NCI-H2029 (cell line): ENCODE results near the gene GRID2IP.
A peak's percentile ranks its signal among the peaks of the same experiment; 100 is the strongest.
"Not testable (repeated sequence)": the region's sequence is repeated elsewhere in the genome, so short reads cannot be mapped to it uniquely, and the experiment has no call there.

Source experiments
- DNase-seq: peaks from one replicate; lab custom pipeline; 2025; lab: John Stamatoyannopoulos, UW

GRID2IP gene

DNA sequence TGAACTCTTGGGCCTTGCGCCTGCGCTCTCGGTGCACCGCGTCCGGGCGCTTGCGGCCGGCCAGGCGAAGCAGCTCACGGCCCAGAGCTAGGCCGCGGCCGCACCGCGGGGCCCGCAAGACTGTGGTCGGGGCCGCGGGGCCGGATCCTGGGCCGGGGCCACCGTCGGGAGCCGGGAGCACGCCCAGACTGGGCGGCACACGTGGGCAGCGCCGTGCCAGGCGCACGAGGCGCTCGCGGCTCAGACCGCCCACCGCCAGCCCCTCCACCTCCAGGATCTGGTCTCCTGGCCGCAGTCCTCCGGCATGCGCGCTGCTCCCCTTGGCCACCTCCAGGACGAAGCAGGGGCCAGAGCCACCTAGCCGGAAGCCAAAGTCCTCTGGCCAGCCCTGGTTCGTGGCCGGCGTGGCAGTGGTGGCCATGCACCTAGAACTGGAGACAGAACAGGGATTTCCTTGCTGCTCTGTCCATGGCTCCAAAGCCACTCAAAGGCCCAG lies at the start of gene GRID2IP:
Gene GRID2IP (minus strand): TSS at position 446 of the 496 bp plus-strand sequence. CDS start 25 bp downstream, at position 421.
- no peak for DNase-seq

DNA sequence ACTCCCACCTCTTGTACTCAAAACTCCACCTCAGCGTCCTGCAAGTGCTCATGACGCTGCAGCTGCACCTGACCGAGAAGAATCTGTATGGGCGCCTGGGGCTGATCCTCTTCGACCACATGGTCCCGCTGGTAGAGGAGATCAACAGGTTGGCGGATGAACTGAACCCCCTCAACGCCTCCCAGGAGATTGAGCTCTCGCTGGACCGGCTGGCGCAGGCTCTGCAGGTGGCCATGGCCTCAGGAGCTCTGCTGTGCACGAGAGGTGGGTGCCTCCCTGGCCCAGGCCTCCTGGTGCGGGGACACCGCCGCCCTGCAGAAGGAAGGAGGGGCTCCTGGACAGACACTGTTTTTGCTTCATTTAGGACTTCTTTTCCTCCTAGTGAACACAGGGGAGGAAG lies 48.8 kb upstream of the GRID2IP start:
- no peak for DNase-seq

DNA sequence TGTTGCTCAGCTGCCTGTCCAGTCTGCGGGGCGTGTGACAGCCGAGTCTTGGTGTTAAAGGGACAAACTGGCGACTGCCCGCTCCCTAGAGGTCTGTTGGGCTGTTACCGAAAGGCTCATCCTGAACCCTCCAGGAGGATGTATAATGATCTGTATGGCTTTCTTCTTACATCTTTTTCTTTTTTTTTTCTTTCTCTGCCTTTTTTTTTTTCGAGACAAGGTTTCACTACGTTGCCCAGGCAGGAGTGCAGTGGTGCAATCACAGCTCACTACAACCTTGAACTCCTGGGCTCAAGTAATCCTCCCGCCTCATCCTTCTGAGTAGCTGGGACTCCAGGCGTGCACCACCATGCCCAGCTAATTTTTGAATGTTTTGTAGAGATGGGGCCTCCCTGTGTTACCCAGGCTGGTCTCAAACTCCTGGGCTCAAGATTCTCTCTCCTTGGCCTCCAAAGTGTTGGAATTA lies 39.4 kb upstream of the GRID2IP start:
- DNase-seq = no peak

DNA sequence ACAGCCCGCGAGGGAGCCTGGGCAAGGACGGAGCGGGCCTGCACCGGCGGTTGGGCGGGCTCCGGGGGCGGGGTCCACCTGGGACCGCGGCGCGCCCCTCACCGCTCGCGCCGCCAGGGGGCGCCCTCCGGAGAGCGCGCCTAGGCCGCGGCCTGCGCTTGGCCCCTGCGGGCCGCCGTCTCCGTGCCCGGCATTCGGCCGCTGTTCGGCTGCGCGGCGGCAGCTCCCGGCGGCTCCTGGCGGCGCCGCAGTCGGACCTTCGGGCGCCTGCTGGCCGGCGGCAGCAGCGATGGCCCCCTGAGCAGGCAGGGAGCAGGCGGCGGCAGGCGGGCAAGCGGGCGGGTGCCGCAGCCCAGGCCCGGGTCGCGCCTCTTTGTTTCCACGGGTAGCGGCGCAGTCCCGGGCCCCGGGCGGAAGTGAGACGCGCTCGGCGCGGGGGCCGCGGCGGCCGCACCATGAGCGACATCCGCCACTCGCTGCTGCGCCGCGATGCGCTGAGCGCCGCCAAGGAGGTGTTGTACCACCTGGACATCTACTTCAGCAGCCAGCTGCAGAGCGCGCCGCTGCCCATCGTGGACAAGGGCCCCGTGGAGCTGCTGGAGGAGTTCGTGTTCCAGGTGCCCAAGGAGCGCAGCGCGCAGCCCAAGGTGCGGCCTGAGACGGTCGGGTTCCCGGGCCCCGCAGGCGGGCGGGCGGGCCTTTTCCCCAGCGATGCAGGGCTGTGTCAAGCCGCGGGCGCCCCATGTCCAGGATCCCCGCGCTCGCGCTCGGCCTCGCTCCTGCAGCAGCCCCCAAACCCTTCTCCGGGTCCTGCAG lies 38.8 kb upstream of the GRID2IP start, which contains the start of gene INTS15:
Gene INTS15 (plus strand): TSS at position 193 of the 816 bp plus-strand sequence. CDS start 263 bp downstream, at position 456.
- DNase-seq = peak; percentile 60

DNA sequence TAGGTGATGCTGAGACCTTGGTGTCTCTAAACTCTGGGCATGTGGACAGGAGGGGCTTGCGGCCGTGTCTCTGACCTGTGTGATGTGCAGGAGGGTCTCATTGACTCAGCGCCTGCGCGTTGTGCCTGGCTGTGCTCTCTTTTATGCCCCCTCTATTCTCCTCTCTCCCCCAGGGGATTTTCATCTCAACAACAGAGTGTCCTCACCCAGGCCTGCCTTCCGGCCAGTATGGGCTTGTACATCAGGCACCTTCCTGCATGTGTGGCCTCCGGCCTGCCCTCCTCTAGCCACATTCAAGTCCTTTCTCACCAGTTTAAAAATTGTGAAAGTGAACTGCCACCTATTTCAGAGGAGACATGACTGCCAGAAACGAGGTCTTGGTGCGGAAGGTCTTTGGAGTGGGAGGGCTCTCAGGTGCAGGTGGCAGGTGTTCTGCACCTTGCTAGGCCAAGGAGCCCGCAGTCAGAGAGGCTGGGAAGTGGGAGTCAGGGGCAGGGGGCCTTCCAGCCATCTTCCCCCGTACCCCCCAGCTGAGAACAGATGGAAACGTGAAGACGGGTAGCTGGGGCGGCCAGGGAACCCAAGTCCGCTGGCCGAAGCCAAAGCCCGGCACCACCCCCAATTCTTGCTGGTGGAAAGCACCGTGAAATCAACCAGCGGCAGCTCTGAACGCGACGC lies 38.0 kb upstream of the GRID2IP start:
- DNase-seq = no peak

DNA sequence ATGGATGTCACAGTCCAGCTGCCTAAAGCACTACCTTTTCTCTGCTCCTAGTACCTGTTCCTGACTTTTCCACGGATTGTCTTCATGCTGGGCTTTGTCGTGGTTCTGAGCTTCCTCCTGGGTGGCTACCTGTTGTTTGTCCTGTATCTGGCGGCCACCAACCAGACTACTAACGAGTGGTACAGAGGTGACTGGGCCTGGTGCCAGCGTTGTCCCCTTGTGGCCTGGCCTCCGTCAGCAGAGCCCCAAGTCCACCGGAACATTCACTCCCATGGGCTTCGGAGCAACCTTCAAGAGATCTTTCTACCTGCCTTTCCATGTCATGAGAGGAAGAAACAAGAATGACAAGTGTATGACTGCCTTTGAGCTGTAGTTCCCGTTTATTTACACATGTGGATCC lies 37.3 kb upstream of the GRID2IP start:
- DNase-seq = no peak

DNA sequence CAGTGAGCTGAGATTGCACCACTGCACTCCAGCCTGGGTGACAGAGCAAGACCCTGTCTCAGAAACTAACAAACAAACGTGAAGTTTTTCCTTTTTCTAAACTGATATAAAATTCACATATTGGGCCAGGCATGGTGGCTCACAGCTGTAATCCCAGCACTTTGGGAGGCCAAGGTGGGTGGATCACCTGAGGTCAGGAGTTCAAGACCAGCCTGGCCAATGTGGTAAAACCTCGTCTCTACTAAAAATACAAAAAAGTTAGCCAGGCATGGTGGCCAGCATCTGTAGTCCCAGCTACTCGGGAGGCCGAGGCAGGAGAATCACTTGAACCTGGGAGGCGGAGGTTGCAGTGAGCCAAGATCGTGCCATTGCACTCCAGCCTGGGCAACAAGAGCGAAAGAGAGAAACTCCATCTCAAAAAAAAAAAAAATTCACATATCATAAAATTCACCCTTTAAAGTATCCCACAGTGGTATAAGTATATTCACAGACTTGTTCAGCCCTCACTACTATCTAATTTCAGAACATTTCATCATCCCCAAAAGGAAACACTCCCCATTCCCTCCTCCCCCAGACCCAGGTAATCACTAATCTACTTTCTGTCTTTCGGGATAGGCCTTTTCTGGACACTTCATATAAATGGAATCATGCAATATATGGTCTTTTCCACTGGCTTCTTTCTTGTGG lies 34.6 kb upstream of the GRID2IP start:
- not testable (repeated sequence) for DNase-seq

DNA sequence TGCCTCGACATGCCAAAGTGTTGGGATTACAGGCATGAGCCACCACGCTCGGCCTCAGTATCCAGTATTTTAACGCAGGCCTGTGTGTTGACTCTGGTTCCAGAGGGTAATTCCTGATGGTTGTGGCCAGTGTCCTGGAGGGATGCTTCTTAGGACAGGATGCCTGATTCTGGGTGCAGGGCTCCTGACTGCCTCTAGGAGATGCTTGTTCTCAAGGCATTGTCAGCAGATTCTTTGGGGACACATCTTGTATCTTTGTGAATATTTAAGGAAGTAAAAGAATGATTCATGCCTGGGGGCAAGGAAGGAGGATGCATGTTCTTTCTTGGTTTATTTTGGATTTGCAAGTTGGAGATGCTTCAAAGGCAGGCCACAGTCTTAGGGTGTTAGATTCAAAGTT lies 28.2 kb upstream of the GRID2IP start:
- no peak for DNase-seq

DNA sequence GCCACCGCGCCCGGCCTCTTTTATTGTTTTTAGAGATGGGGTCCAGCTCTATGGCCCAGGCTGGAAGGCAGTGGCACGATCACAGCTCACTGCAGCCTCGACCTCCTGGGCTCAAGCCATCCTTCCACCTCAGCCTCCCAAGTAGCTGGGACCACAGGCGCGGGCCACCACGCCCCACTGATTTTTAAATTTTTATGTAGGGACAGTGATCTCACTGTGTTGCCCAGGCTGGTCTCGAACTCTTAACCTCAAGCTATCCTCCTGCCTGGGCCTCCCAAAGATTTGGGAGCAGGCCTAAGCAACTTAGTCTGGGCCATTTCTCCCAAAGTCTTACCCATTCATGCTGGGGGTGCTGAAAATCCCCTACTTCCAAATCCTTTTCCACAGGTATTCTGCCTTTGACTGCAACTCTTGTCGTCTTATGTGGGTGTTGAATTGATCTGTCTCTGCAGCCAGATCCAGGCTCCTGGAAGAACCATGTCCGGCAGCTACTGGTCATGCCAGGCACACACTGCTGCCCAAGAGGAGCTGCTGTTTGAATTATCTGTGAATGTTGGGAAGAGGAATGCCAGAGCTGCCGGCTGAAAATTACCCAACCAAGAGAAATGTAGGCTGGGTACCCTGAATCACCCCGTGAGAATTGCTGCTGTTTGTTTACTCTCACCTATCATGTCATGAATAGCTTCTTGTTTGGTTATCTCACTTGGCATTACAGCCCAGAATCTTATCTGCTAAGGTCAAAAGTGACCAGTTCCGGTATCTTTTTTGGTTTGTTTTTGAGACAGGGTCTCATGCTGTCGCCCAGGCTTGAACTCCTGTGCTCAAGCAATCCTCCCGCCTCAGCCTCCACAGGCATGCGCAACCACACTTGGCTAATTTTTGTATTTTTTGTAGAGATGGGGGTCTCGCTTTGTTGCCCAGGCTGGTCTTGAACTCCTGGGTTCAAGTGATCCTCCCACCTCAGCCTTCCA lies 27.1 kb upstream of the GRID2IP start:
- no peak for DNase-seq

DNA sequence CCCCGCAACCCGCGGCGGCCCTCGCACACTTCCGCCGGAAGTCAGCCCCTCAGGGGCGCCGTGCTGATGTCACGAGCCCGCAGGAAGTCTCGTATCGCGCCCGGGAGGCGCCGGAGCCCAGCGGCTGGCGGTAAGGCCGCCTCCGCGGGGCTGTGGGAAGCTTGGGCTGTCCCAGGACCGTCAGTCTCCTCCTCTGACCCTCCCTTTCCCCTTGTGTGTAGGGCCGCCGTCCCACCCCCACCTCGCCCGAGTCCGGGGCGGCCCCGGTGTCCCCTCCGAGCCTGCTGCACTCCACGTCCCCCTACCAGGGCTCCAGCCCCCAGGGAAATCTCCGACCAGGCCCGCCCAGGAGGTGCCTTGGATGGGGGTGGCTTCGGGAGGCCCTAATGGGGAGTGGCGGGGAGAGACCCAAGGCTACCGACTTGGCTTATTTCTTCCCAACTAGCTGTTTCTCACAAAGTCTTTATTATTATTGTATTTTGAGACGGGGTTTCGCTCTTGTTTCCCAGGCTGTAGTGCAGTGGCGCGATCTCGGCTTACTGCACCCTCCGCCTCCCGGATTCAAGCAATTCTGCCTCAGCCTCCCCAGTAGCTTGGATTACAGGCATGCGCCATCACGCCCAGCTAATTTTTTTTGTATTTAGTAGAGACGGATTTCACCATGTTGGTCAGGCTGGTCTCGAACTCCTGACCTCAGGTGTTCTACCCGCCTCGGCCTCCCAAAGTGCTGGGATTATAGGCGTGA lies 26.3 kb upstream of the GRID2IP start, which contains the start of gene ZDHHC4:
Gene ZDHHC4 (plus strand): TSS at position 86 of the 745 bp plus-strand sequence. CDS start 3,108 bp downstream, outside the sequence.
- DNase-seq = peak; percentile 83

DNA sequence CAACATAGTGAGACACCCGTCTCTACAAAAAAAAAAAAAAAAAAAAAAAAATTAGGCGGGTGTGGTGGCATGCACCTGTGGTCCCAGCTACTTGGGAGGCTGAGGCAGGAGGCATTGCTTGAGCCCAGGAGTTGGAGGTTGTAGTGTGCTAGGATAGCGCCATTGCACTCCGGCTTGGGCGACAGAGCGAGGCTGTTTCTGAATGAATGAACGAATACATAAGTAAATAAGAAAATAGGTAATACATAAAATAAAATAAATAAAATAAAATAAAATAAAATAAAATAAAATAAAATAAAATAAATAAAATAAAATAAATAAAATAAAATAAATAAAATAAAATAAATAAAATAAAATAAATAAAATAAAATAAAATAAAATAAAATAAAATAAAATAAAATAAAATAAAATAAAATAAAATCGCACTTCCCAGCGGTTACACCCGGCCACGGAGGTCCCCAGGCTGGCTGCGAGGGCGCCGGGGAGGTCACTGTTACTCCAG lies 25.7 kb upstream of the GRID2IP start:
- not testable (repeated sequence) for DNase-seq

DNA sequence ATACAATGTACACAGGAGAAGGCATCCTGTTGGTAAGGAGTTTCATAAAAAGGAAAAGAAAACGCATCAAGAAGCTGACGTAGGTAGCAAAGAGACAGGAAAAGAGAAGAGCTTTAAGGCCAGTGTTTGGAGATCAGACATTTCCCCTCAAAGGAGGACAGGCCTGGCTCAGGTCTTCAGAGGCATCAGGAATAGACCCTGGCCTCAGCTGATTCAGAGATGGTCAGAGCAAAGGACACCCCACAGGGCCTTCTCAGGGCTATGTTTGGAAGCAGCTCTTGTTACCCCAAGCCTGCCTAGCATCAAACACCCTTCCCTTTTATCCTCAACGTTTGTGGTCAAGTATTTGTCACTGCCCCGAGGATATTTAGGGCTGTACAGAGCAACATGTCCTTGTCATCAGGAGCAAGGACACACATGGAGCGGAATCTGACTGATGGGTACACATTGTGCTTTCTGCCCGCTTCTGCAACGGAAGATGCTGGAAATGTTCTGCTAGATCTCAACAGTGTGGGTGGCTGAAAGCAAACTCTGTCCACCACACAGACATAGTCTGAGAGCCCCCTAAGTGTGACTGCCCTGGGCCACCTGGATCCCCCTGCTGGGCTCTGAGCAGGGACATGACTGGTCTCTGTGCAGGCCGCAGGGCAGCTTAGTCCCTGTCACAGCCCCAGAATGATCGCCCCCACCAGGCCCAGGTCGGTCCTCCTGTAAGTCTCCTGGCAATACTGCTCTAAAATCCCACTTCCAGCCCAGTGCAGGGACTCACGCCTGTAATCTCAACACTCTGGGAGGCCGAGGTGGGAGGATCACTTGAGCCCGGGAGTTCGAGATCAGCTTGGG lies 25.0 kb upstream of the GRID2IP start:
- no peak for DNase-seq

DNA sequence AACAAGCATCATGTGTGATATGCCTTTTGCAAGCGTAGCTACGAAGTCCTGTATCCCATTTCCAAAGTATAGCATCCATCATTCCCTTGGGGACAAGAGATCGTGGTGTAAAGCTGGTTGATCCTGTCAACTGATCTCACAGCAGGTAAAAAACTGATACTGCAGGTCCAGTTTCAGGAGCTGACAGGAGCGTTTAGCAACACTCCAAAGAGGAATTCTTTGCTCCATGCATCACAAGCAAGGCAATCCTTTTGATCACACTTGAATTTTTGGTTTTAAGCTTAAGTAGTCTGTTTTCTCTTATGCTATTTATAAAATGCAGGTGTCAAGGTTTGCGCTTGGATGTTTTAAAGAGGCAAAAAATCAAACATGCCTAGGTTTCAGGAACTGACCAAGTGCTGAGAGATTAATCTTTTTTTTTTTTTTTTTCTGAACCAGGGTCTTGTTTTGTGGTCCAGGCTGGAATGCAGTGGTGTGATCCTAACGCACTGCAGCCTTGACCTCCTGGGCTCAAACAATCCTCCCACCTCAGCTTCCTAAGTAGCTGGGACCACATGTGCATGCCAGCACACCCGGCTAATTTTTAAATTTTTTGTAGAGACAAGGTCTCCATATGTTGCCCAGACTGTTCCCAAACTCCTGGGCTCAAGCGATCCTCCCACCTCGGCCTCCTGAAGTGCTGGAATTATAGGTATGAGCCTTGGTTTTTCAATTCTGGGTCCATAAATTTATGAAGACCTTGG lies 24.2 kb upstream of the GRID2IP start:
- no peak for DNase-seq

DNA sequence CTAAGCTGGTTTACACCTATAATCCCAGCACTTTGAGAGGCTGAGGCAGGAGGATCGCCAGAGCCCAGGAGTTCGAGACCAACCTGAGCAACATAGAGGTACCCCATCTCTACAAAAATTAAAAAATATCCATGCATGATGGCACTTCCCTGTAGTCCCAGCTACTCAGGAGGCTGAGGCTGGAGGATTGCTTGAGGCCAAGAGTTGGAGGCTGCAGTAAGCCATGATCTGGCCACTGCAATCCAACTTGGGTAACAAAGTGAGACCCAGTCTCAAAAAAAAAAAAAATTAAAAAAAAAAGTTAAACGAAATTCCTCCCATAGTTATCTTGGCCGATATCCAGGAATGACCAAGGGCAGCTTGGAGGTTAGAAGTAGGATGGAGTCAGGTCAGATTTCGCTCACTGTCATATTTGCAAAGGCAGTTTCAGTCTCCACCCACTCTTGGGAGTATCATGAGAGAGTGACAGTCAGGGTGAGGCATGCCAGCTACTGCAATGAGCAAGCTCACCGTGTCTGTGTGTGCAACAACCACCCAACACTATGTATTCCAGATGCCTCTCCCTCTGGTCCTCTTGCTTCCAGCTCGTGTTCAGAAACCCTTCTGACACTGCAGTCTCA lies 20.0 kb upstream of the GRID2IP start:
- peak; percentile 2 for DNase-seq

DNA sequence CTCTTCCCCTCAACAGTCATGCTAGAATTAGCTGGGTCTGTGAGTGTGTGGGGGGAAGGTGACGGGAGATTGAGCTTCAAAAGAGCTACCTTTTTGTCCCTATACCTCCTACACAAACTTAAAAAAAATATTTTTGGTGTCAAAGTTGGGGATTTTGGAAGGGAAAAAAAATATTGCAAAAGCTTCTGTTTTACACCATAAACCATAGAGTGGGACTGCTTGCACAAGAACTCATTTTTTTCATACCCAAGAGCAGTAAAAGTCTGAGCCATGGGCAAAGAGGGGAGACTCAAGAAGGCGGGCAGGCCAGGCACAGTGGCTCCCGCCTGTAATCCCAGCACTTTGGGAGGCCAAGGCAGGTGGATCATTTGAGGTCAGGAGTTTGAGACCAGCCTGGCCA lies 16.6 kb upstream of the GRID2IP start:
- no peak for DNase-seq

DNA sequence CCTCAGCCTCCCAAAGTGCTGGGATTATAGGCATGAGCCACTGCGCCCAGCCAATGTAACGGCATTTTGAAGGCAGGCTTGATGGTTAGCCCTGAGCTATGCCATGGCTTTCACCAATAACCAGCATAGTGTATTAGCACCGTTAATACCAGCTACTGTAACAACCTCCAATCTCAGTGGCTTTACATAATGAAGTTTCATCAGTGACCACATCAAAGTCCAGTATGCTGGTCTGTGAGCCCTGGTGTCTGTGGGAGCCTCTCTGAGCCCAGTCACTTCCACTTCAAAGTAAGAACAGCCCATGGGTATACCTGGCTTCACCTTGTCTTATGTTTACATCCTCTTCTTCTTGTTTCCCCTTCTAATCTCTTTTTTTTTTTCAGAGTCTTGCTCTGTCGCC lies 14.4 kb upstream of the GRID2IP start:
- DNase-seq = no peak

DNA sequence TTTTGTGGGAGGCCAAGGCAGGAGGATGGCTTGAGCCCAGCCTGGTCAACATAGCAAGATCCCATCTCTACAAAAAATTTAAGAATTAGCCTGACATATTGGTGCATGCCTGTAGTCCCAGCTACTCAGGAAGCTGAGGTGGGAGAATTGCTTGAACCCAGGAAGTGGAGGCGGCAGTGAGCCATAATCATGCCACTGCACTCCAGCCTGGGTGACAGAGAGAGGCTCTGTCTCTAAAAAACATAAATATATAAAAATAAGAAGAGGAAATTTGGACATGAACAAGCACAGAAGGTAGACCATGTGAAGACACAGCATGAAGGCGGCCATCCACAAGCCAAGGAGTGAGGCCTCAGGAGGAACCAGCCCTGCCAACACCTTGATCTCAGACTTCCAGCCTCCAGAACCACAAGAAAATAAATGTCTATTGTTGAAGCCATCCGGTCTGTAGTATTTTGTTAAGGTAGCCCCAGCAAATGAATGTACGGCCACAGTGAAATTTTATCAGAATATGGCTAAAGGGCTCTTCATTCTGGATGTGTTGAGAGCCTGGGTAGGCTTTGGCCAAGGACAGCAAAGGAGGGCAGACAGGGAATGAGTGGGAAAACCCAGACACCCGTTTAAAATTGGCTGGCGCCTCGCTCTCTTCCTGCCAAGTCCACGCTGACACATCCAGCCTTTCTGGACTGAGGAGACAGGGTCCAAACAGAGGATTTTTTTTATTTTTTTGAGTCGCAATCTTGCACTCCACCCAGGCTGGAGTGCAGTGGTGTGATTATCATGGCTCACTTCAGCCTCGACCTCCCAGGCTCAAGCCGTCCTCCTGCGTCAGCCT lies 12.9 kb upstream of the GRID2IP start:
- DNase-seq = no peak
